Neural progenitor cell (in vitro differentiated cells): Measurements from ENCODE around the gene ITGB3.

Experiments used
- EZH2 ChIP-seq: fragments of 200-600 bp; sonication (generic); IDR thresholded peaks from 2 replicates; pipeline ENCODE4 v1.6.1; 2017; ENCODE audit warnings: antibody characterized with exemption, mild to moderate bottlenecking, moderate library complexity
- TF ChIP-seq, protein P1 (sequence below): fragments of 200-600 bp; sonication (generic); IDR thresholded peaks from 2 replicates; pipeline ENCODE4 v1.5.1; 2017; ENCODE audit warnings: antibody characterized with exemption, mild to moderate bottlenecking

DNA sequence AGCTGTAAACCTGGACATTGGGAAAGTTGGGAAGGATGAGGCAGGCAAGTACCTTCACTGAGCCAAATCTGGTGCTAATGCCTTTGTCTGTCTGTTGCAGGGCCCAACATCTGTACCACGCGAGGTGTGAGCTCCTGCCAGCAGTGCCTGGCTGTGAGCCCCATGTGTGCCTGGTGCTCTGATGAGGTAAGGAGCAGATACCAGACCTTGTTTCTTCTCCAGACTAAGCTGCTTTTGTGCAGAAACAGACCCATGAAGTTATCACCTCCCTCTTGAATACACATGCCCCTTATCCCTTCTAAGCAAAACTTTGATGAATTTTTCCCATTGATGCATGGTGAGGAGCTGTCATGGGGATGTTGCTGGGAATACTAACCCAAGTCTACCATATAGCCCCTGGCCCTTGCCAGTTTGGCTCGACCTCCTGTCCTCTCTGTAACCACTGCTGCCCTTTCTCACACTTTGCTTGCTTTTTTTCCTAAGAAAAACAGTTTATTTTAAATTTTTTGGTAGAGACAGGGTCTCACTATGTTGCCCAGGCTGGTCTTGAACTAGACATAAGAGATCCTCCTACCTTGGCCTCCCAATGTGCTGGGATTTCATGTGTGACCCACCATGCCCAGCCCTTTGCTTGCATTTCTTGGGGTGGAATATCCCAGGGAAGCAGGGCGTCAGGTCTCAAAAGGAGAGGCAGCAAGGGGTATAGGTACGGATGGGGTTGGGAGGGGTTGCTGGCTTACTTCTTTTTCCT lies 20.9 kb downstream of the ITGB3 start:
- TF ChIP-seq, protein P1, sequence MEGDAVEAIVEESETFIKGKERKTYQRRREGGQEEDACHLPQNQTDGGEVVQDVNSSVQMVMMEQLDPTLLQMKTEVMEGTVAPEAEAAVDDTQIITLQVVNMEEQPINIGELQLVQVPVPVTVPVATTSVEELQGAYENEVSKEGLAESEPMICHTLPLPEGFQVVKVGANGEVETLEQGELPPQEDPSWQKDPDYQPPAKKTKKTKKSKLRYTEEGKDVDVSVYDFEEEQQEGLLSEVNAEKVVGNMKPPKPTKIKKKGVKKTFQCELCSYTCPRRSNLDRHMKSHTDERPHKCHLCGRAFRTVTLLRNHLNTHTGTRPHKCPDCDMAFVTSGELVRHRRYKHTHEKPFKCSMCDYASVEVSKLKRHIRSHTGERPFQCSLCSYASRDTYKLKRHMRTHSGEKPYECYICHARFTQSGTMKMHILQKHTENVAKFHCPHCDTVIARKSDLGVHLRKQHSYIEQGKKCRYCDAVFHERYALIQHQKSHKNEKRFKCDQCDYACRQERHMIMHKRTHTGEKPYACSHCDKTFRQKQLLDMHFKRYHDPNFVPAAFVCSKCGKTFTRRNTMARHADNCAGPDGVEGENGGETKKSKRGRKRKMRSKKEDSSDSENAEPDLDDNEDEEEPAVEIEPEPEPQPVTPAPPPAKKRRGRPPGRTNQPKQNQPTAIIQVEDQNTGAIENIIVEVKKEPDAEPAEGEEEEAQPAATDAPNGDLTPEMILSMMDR = no peak
- TF ChIP-seq EZH2 = no peak
